Mucosa of descending colon (tissue), 3 donors: ENCODE results near the gene ZNF200. TPM values are rescaled to one million over a fixed set of nuclear protein-coding genes. Genes with fewer than 3 reads are reported as not detected.
"Not testable (repeated sequence)": the region's sequence is repeated elsewhere in the genome, so short reads cannot be mapped to it uniquely, and the experiment has no call there.

ENCODE experiments used
- ATAC-seq: fragments of 200-7000 bp; cut with Tn5 transposase; one replicate; pipeline ENCODE4 v1.9.1; 2020; ENCODE audit warnings: mild to moderate bottlenecking, moderate library complexity
- DNase-seq, 3 donors: peaks; one replicate each; pipeline ENCODE4 v3.0.0-alpha.2; 2020
- H3K36me3 ChIP-seq: fragments of 200-600 bp; one replicate; pipeline ENCODE4 v1.8.0; 2021; ENCODE audit warnings: low read depth, mild to moderate bottlenecking
- H3K4me1 ChIP-seq: fragments of 200-600 bp; one replicate; pipeline ENCODE4 v1.8.0; 2021; ENCODE audit warnings: low read depth, mild to moderate bottlenecking
- H3K4me3 ChIP-seq: fragments of 200-600 bp; one replicate; pipeline ENCODE4 v1.8.0; 2021; ENCODE audit warnings: mild to moderate bottlenecking
- H3K9me3 ChIP-seq: fragments of 200-600 bp; one replicate; pipeline ENCODE4 v1.8.0; 2021; ENCODE audit warnings: mild to moderate bottlenecking
- intact Hi-C, 2 donors: fragments of 100-400 bp; cut with DNase I in 1 of 2; cut with micrococcal nuclease in 1 of 2; formaldehyde crosslinking; loops; one replicate each; pipeline versions ENCODE4 v1.11.0 to v1.11.1; 2022; cut with DNase I, micrococcal nuclease
- total RNA-seq, 3 donors: library from RNA; stranded (reverse); fragmentation: NEBNext Ultra II Directional in 2 of 3; extraction: Animal tissue kit (Norgen Biotek cat#: 25700) in 2 of 3; gene quantifications; one replicate each; pipeline versions ENCODE4 v1.2.1 to v1.2.4, GENCODE V29; 2021 to 2023
- TF ChIP-seq, protein P1 (sequence below): fragments of 200-600 bp; IDR thresholded peaks from one replicate; pipeline ENCODE4 v1.8.0; 2022; ENCODE audit warnings: antibody characterized with exemption, mild to moderate bottlenecking
- donor health status: DM: no; HTN: no; CAD: no; lungs with moderate emphysema.
- donor health status: DM: no; HTN: no; CAD: no.
- donor health status: DM: no; HTN: yes; CAD: no.

The ZNF200 gene
- total RNA-seq, 3 donors from 2014 or later = 6.6 to 8.0 (median 8.0) TPM

DNA sequence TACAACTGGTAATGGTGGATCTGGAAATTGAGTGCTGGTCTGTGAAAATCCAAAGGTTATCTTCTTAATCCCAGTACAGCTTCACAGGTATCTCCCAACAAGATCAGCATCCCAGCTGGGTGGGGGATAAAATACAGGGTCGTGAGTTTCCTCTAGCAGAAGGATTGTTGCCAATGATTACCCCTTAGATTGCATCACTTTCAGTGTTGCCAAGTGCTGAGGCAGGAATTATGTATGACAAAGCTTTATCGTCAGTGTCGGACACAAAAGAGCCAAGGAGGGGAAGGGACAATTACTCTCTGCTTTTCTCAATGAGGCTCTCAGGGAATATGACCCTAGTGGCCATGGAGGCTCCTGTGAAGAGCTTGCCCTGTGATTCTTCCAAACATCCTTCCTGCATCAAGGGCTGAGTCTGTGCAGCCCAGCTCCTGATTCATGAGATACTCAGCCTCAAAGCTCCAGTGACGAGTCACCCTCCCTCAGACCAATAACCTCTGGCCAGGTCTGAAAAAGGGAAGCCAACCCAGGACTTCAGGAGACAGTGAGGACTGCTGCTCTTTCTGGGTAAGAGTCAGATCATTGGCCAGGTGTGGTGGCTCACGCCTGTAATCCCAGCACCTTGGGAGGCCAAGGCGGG is 31.9 kb downstream of the ZNF200 start:
- no peaks in the 10 kb centered on the region for H3K4me1 ChIP-seq
- H3K9me3 ChIP-seq = peaks cover 13% of the 10 kb centered on the region
- no peak for ATAC-seq
- no peaks in the 10 kb centered on the region for H3K36me3 ChIP-seq
- no peak overlapping the region for H3K4me3 ChIP-seq
- DNase-seq = no peak
- TF ChIP-seq, protein P1, sequence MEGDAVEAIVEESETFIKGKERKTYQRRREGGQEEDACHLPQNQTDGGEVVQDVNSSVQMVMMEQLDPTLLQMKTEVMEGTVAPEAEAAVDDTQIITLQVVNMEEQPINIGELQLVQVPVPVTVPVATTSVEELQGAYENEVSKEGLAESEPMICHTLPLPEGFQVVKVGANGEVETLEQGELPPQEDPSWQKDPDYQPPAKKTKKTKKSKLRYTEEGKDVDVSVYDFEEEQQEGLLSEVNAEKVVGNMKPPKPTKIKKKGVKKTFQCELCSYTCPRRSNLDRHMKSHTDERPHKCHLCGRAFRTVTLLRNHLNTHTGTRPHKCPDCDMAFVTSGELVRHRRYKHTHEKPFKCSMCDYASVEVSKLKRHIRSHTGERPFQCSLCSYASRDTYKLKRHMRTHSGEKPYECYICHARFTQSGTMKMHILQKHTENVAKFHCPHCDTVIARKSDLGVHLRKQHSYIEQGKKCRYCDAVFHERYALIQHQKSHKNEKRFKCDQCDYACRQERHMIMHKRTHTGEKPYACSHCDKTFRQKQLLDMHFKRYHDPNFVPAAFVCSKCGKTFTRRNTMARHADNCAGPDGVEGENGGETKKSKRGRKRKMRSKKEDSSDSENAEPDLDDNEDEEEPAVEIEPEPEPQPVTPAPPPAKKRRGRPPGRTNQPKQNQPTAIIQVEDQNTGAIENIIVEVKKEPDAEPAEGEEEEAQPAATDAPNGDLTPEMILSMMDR = no peak
- intact Hi-C loops = no loop called here

DNA sequence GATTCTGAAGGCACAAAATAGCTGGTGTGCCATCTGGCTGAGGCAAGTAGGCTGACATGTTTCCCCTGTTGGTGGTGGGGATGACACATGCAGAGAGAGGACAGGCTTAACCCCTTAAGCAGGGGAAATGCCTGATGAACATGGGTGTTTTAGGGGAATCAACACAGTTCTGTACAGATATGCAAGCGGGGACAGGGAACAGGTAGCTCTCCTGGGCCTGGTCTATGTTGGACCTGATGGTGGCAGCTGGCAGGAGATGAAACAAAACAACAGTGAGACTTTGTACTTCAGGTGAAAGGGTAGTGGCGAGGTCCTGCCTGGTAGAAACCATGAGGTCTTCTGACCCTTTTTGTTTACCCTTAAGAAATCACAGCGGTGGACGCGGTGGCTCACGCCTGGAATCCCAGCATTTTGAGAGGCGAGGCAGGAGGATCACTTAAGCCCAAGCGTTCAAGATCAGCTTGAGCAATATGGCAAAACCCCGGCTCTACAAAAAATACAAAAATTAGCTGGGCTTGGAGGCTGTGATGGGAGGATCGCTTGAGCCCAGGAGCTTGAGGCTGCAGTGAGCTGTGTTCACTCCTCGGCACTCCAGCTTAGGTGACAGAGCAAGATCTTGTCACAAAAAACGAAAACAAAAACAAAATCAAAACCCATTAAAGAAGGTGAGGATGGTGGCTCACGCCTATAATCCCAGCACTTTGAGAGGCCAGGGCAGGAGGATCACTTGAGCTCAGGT is 36.5 kb downstream of the ZNF200 start:
- intact Hi-C loops = no loop called here
- no peak overlapping the region for H3K4me3 ChIP-seq
- TF ChIP-seq, protein P1 = no peak
- DNase-seq (no peak), ATAC-seq (no peak)
- no peaks in the 10 kb centered on the region for H3K4me1 ChIP-seq
- no peaks in the 10 kb centered on the region for H3K36me3 ChIP-seq
- no peaks in the 10 kb centered on the region for H3K9me3 ChIP-seq

DNA sequence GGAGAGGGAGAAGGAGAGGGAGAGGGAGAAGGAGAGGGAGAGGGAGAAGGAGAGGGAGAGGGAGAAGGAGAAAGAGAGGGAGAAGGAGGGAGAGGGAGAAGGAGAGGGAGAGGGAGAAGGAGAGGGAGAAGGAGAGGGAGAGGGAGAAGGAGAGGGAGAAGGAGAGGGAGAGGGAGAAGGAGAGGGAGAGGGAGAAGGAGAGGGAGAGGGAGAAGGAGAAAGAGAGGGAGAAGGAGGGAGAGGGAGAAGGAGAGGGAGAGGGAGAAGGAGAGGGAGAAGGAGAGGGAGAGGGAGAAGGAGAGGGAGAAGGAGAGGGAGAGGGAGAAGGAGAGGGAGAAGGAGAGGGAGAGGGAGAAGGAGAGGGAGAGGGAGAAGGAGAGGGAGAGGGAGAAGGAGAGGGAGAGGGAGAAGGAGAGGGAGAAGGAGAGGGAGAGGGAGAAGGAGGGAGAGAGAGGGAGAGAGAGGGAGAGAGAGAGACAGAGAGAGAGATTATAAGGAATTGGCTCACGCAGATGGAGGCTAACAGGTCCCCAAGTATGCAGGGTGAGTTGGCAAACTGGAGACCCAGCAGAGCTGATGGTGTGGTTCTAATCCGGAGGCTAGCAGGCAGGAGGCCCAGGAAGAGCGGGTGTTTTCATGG is 37.1 kb downstream of the ZNF200 start:
- H3K4me1 ChIP-seq, ATAC-seq, intact Hi-C loops, DNase-seq, H3K9me3 ChIP-seq, H3K4me3 ChIP-seq, H3K36me3 ChIP-seq: not testable (repeated sequence)

DNA sequence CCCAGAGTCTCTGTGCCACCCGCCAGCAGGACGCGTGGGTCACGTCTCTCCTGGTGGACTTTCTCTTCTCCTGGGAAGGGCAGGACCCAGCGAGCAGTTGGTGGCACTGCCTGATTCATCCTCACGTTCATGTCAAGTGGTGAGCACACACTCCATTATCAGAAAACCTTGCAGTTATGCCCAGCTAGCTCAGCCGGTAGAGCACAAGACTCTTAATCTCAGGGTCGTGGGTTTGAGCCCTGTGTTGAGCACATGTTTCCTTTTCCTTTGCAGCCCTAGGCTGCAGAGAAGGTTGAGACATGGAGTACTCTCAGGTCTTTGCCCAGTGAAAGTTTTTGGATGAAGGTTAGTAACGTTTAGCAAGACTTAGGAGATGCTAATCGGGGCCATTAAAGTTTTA is 39.0 kb downstream of the ZNF200 start:
- no peak for ATAC-seq
- intact Hi-C loops = no loop called here
- no peak for DNase-seq
- TF ChIP-seq, protein P1 = no peak
- H3K9me3 ChIP-seq = no peaks in the 10 kb centered on the region
- H3K4me3 ChIP-seq = no peak overlapping the region
- H3K4me1 ChIP-seq = no peaks in the 10 kb centered on the region
- no peaks in the 10 kb centered on the region for H3K36me3 ChIP-seq

DNA sequence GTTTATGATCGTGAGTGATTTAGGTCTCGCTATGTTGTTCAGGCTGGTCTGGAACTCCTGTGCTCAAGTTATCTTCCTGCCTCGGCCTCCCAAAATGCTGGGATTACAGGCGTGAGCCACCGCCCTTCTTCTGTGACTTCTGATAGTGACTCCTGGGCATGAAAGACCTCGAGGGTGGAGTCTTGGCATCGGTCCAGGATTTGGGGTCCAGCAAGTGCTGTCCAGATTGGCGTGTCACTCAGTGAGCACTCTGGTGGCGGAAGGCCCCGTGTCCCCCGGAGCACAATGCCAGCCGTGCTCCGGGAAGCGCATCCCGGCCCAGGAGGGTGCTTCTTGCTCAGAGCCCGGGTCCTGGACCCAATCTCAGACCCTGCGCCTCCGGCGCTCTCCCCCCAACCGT is 40.2 kb downstream of the ZNF200 start:
- TF ChIP-seq, protein P1 = no peak
- DNase-seq = no peak
- Histone ChIP-seq H3K36me3 (no peaks in the 10 kb centered on the region), H3K4me3 (no peak overlapping the region), H3K9me3 (no peaks in the 10 kb centered on the region), H3K4me1 (no peaks in the 10 kb centered on the region)
- intact Hi-C loops = no loop called here
- ATAC-seq = no peak
